HG02623 (cell line): ENCODE data around the gene MAFF.
A peak's percentile ranks its signal among the peaks of the same experiment; 100 is the strongest.
"Not testable (repeated sequence)": the region's sequence is repeated elsewhere in the genome, so short reads cannot be mapped to it uniquely, and the experiment has no call there.

Experiments used
- ATAC-seq: cut with Tn5 transposase; IDR thresholded peaks from one replicate; pipeline ENCODE4 v1.9.1; 2021; ENCODE audit warnings: moderate library complexity; ENCODE audit not compliant: unreplicated experiment

MAFF gene

GRCh38 chr22:38201711-38202436 lies at the start of gene MAFF:
Gene MAFF (plus strand): TSS chr22:38201994. CDS start chr22:38213854, 11,860 bp downstream.
- peak; percentile 40 for ATAC-seq

GRCh38 chr22:38153821-38154562 lies 47.8 kb upstream of the MAFF start:
- ATAC-seq: no peak

- not testable (repeated sequence) for ATAC-seq
Observed at GRCh38 chr22:38154563-38154915, 47.3 kb upstream of the MAFF start.

GRCh38 chr22:38155703-38156102 lies 46.1 kb upstream of the MAFF start:
- no peak for ATAC-seq

GRCh38 chr22:38162881-38163843 lies 38.6 kb upstream of the MAFF start:
- no peak for ATAC-seq

- ATAC-seq: no peak
Observed at GRCh38 chr22:38163844-38164550, 37.8 kb upstream of the MAFF start.

- ATAC-seq: no peak
Observed at GRCh38 chr22:38164551-38164918, 37.3 kb upstream of the MAFF start.

GRCh38 chr22:38165922-38166593 lies 35.7 kb upstream of the MAFF start:
- no peak for ATAC-seq

- no peak for ATAC-seq
Observed at GRCh38 chr22:38167988-38168407, 33.8 kb upstream of the MAFF start.

GRCh38 chr22:38169116-38169515 lies 32.7 kb upstream of the MAFF start:
- no peak for ATAC-seq

- ATAC-seq: no peak
Observed at GRCh38 chr22:38170469-38170868, 31.3 kb upstream of the MAFF start.

GRCh38 chr22:38171927-38172831 lies 29.6 kb upstream of the MAFF start:
- ATAC-seq: no peak

- no peak for ATAC-seq
Observed at GRCh38 chr22:38172832-38173640, 28.8 kb upstream of the MAFF start.

GRCh38 chr22:38173641-38173906 lies 28.2 kb upstream of the MAFF start:
- ATAC-seq: no peak

- ATAC-seq: no peak
Observed at GRCh38 chr22:38174626-38175025, 27.2 kb upstream of the MAFF start.

- ATAC-seq: no peak
Observed at GRCh38 chr22:38175206-38176118, 26.3 kb upstream of the MAFF start.

- no peak for ATAC-seq
Observed at GRCh38 chr22:38176170-38176741, 25.5 kb upstream of the MAFF start.
